HS-5 (cell line): ENCODE results near the gene MADD.

Source experiments
- DNase-seq: peaks from one replicate; pipeline ENCODE4 v3.0.0-alpha.2; 2012; ENCODE audit warnings: low read depth

MADD gene

DNA sequence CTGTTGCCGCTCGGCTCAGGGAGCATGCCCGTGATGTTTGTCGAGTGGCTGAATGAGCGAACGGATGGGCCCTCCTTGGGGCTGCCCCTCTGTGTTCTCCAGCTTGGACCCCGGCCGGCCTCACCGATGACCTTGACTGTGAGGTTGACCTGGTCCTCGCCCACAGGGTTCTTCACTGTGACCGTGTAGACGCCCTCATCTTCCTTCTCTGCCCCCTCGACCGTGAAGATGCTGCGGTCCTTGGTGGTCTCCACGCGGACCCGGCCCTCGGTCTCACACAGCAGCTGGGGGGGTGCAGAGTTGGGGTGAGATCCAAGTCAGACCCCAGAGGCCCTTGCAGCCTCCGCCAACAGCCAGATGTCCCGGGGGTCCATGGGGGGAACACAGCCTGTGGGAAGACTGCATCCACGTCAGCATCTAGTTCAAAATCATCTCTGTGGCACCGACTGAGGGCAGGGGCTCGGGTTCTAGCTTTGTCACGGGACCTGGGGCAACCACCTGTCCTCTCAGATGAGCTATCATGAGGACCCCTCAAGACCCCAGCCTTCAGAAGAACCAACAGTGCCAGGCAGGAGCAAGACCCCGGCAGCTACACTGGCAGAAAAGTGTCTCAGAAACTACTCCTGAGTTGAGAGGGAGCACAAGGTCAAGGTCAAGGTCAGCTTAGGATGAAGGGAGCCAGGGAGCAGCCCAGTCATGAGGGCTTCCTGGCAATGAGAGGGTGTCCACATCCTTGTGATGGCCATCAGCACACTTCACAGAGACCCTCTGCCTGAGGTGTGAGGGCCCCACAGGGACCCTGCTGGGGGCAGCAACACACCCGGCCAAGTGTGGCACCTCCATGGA lies 68.7 kb downstream of the MADD start:
- DNase-seq = no peak

DNA sequence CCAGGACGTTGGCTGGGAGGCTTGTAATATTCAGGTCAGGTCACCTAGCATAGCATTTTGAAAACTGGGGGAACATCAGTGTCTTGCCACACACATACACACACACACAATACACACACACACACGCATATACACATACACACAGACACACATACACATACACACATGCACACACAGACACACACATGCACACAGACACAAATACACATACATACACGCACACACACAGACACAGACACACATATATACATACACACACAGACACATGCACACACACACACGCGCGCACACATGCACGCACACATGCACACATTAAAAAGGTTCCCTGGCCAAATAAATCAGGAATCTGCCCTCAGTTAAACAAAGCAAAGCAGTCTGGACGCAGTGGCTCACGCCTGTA lies 70.1 kb downstream of the MADD start:
- no peak for DNase-seq

DNA sequence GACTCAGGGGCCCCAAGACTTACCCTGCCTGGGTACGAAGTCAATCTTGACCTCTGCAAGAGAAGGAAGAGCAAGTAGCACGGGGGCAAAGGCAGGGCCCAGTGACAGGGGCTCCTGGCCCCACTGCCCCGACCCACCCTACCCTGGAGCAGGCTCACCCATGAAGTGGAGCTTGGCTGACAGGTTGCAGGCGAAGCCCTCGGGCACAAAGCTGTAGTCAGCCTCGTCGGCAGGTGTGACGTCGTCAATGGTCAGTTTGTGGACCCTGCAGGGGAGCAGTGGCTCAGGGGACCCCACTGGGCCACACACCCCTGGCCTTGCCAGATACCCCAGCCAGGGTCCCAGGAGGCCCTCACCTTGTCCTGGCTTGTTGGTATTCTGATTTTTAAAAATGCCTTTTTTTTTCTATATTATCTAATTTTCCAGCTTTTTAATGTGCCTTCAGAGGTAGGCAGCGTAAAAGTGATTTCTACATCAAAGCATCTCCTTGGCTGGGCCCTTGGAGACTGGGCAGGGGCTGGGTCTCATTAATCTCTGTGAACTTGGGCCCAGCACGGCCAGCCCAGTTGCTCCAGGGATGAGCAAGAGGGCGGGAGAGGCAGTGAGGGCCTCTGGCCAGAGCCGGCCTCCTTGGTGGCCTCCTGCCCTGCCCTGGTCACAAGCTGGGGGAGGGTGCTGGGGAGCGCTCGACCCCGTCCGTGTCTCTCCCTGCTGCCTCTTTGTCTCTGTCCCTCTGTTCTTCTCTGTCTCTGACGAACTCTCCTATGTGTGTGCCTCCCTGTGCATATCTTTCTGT lies 71.2 kb downstream of the MADD start:
- DNase-seq = no peak

DNA sequence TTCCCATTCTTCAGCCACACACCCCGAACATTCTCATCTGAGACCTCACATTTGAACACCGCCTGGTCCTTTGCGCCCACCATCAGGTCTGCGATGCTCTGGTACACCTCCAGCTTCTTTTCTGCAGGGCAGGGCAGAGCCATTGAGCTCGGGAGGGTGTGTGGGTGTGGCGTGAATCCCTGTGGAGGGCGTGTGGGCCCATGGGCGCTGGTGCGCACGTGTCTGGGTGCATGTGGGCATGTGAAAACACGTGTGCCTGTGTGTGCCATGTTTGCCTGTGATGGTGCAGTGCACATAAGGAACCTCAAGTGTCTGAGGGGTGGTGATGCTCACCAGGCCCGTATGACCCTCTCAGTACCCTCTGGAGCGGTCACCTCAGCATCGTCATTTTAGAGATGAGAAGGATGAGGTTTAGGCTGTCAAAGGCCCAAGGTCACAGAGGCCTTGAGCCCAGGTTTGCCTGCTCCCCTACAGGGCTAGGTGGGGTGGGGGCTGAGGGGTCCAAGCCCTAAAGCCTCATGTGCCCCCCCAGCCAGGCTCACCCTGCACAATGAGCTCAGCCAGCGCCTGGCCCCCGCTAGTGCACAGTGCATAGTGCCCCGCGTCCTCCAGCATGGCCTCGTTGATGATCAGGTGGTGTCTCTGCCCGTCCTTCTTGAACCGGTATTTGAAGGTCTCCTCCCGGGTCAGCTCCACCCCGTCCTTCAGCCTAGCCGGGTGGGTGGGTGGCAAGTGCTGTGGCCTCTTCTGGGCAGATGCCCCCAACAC lies 72.3 kb downstream of the MADD start:
- no peak for DNase-seq

DNA sequence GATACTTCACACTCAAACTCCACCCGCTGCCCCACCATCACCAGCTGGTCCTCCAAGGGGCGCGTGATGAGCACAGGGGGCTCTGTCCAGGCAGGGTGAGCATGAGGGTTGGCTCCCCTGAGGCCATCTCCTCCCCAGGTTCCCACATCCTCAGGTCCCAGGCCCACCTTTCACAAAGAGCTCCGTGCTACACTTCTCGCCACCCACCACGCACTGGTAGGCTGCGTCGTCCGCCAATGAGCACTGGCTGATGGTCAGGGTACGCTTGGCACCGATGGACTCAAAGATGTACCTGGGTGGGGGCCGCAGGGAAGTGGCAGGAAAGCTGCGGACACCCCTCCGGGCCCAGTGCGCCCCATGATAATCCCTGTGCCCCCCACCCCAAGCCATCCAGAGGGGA lies 72.9 kb downstream of the MADD start:
- DNase-seq = no peak

DNA sequence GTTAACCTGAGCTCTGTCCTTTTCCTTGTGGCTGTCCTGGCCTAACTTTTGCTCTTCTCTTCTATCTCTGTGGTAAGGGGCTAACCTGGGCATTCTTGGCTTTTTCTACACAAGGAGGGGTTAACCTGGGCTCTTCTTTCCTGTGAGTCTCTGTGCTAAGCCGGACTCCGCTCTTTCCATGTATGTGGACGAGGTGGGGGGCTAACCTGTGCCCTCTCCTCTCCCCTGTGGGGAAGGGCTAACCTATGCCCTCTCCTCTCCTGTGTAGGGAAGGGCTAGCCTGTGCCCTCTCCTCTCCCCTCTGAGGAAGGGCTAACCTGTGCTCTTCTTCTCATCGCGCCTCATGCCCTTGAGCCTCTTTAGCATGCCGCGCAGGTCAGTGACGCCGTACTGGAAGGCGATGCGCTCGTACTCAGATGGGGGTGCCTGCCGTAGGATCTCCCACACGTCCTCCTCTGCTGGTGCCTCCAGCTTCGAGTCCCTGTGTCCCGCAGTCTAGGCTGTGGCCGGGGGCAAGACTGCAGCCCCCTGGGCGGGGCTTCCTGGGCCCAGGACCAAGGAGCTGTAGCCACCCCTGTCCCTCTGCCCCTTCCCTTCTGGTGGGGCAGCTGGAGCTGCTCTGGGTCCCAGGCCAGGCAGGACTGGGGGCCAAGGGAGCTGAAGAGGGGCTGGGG lies 76.1 kb downstream of the MADD start:
- no peak for DNase-seq

DNA sequence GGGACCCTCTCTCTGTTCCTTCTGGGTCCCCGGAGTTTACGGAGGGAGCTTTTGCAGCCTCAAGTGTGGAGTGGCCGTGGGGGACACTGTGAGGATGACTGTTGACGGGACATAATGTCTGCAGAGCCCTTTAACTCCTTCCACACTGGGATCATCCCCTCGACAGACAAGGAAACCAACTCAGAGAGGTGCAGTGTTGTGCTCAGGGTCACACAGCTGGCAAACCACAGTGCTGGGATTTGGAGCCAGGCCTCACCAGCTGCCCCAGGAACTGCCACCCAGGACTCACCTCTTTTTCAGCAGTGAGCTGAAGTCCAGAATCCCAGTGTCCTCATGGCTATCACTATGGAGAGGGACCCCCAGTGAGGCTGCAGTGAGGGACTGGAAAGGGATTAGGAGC lies 77.2 kb downstream of the MADD start:
- no peak for DNase-seq

DNA sequence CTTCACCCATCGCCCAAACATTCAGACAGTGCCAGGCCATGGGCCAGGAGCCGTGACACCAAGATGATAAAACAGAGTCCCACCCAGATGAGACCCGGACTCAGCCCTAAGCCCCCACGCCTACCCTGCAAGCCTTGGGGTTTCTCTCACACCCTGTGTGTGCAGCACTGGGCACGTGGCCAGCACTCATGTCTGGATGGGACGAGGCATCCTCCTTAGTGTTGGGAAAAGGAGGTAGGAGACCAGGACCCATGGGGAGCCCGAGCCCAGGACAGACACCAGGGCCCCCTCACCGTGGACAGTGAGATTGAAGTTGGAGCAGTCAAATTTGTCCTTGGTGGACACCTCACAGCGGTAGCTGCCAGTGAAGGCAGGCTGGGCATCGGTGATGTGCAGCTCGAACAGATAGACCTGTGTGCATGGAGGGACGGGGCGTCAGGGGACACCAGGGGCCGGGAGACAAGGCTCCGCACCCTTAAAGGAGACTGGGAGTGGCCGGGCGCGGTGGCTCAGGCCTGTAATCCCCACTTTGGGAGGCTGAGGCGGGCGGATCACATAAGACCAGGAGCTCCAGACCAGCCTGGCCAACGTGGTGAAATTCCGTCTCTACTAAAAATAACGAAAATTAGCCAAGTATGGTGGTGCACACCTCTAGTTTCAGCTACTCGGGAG lies 78.3 kb downstream of the MADD start:
- DNase-seq = no peak

DNA sequence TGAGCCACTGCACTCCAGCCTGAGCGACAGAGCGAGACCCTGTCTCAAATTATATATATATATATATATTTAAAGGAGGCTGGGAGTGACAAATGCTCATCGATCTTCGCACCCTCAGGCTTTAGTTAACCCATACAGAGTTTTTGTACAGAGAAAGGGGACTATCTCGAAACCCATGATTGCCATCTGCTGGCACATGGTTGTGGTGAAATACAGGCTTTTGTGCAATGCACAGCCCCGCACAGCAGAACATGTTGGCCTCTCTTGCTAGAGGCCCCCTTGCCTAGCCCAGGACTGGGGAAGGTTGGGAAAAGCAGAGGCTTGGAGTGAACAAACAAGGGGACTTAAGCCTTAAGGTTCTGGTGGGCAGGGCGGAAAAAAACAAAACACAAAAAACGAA lies 78.9 kb downstream of the MADD start:
- DNase-seq = no peak

DNA sequence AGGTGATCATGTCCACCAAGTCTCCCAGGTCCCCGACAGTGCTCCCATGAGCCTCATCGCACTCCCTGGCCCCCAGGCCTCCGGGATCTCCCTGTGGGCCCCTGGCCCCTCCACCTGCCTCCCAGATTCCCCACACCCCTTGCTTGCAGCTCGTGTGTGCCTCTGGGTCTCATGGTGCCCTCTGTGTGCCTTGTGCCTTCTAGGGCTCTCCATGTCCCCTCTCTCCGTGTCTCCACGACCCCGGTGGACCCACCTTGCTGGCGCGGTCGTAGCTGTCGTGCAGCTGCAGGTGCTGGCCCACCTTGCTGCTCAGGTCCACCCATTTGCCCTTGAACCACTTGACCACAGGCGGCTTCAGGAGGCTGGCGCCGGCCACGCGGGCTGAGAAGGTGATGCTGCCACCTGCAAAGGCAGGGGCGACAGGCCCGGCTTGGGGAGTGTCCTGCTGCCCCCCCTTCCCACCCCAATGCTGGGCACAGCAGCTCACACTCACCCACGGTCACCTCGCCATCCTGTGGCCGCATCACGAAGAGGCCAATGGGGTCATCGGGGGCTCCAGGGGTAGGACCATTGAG lies 79.7 kb downstream of the MADD start:
- no peak for DNase-seq

DNA sequence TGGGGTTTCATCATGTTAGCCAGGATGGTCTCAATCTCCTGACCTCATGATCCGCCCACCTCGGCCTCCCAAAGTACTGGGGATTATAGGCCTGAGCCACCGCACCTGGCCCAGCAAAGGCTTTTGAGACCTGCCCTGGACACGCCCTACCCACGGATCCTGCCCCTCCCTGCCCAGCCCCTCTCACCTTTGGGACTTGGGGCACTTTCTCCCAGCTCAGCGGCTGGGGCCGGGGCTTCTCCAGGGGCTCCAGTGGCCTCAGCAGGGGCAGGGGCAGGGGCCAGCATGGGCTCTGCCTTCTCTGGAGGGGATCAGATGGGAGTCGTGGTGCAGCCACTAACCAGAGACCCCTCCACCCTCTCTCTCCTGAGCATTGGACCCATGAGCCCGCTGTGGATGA lies 80.4 kb downstream of the MADD start:
- no peak for DNase-seq

DNA sequence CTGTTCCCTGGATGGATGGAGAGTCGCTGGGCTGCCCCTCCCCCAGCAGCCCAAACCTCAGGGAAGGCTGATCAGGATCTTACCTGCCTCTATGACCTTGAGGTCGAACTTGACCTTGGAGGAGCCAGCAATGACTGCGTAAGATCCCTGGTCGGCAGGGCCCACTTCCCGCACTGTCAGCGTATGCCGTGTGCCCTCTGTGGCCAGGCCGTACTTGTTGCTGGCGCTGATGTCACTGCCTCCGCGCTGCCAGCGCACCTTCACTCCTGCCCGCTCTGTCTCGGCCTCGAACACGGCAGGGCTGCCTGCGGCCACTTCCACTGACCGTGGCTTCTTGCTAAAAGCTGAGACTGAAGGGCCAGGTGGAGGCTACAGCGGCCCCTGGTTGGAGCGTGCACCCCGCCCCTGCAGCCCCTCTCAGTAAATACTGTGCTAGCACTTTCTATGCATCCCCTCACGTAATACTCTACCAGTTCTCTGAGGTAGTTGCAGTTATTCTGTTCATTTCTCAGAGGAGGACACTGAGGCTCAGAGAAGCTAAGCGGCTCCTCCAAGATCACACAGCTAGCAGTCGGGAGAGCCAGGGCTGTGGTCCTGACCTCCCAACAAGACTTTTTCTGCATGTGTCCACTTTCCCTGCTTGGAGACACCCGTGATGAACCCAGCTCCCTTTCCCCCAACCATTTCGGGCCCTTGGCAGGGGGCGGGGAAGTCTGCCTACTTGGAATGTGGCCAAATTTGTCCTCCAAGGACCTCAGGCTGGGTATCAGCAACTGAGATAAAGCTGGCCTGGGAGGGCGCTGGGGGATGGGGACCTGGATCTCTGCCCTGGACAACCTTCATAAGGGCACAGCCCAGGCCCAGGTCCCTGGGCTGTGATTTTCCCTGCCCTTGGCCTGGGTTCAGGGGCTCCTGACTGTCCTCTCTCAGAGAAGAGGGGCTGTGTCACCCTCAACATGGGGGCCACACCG lies 81.5 kb downstream of the MADD start:
- DNase-seq = no peak

DNA sequence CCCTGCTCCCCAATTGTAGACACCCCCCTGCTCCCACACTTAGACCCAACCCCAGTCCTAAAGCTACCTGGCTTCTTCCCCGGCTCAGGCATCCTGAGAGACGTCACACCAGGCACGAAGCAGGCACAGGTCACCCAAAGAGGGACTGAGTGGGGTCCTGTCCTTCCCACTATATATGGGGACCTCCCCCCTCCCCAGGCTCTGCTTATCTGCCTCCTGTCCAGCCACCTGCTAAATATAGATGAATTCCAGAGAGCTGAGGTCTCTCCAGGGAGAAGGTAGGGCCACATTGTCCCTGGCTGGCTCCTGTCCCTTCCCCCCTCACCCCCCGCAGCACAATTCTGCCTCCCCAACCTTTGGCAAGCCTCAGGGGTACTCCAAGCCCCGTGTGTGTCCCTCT lies 82.6 kb downstream of the MADD start, which contains the start of gene MYBPC3:
Gene MYBPC3 (minus strand): TSS at position 147 of the 400 bp plus-strand sequence. CDS start 55 bp downstream, at position 92.
- no peak for DNase-seq

DNA sequence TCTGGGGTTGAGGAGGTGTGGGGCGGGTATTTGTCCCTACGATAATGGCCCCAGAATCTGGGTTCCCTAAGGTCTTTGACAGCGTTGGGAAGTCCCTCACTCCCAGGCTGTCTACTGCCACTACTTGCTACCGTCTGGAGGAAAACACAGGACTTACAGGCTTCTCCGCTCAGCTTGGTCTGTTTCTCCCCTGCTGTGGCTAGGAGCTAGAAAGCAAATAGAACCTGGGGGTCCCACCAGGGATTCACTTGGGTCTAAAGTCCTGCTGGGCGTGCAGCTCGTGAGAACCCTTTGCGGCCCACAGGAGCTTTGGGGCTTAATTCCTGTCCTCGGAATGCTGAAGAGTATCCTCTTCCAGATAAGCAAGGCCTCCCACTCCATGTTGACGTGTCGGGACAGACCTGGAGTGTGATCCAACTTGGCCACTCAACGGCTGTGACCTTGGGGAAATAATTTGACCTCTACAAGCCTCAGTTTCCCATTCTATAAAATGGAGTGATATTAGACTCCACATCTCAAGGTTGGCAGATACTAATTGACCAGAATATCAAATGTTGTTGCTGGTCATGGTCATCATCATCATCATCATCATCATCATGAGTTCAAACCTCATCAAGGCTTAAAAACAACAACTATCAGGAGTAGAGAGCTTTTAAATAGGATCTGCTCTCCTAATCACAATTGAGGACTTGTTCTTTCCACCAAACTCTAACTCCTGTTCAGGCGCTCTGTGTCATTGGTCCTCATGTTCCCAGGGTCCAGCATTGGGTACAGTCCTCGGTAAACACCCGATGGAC lies 84.2 kb downstream of the MADD start:
- no peak for DNase-seq

DNA sequence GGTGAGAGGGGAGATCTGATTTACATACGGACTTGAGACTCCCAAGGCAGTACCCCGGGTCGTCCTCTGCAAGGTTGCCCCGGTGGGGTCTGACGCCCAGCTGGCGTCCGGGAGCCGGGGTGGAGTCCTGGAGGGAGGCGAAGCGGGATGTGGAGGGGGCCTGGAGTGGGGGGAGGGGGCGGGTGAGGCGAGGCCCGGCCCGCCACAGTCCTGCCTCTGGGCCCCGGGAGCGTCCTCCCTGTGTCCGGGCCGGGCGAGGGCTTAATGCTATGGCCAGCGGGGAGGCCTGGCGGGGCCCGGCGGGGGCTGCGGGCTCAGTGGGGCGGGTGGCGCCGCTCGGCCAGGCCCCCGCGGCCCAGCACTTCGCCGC lies 85.0 kb downstream of the MADD start:
- no peak for DNase-seq

DNA sequence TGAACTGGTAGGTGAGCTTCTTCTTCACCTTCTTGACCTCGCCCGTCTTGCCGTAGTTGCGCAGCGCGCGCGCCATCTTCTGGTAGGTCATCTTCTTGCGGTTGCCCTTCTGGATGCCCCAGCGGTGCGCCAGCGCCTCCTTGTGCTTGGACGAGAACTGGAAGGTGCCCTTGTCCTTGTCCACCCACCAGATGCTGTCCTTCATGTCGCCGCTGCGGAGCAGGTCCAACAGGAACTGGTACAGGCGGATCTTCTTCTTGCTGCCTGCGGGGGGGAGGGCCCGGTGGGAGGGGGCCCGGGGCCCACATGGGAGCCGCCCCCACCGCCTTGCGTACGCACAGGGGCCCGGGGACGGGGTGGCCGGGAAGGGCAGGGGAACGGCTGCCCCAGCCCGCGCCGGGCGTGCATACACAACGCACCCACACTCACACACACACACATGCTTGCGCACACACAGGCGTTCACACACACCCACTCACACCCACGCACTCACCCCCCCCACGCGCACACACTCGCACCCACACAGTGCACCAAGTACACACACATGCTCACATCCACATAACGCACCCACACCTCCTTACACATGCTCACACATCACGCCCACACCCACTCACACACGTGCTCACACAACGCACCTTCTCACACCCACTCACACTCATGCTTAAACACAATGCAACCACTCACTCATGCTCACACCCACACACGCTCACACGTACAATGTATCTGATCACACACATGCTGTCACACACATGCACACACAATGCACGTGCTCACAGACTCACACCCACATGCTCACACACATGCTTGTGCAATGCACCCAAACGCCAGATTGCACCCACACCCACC lies 85.6 kb downstream of the MADD start:
- DNase-seq = peak; percentile 67

DNA sequence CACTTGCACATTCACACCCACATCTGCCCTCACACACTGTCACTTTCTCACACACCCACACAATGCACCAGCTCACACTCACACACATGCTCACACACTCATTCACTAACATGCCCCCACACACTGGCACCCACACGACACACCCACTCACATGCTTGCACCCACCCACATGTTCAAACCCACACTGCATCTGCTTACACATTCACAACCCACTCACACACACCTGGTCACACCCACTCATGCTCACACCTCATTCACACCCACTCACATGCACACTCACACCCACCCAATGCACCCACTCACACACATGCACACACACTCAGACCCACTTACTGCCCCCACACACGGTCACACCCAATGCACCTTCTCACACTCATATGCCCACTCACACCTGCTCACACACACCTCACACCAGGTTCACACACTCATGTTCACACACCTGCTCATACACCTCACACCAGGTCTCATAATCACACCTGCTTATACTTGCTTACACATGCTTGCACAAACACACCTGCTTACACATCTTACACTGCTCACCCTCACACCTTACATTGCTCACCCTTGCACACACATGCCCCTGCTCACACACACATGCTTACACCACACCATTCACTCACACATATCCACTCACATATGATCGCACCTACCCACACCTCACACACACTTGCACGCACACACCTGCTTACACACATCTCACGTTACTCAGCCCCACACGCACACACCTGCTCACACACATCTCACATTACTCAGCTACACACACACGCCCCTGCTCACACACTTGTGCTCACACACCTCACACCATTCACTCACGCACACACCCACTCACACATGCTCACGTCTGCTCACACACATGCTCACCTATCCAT lies 86.4 kb downstream of the MADD start:
- no peak for DNase-seq
